Endothelial cell of umbilical vein (primary cell): ENCODE data around the gene CMSS1.

Source experiments
- EZH2 ChIP-seq: IDR thresholded peaks from 2 replicates; pipeline ENCODE4 v1.6.1; 2012; ENCODE audit warnings: borderline replicate concordance, low read depth, mild to moderate bottlenecking, moderate library complexity, low read length, inconsistent platforms; ENCODE audit not compliant: severe bottlenecking
- FOS ChIP-seq: IDR thresholded peaks from 2 replicates; pipeline ENCODE4 v1.6.1; 2011; ENCODE audit warnings: mild to moderate bottlenecking, low read length, moderate library complexity, borderline replicate concordance; ENCODE audit not compliant: insufficient read depth
- JUN ChIP-seq: IDR thresholded peaks from 2 replicates; pipeline ENCODE4 v1.6.1; 2011; ENCODE audit warnings: borderline replicate concordance, low read depth; ENCODE audit not compliant: insufficient read length, insufficient read depth
- POLR2A ChIP-seq: IDR thresholded peaks from 2 replicates; pipeline ENCODE4 v1.6.1; 2012; ENCODE audit warnings: low read depth, mild to moderate bottlenecking, control low read depth, low read length
- TF ChIP-seq, protein P1 (sequence below), 2 donors: IDR thresholded peaks; 1 replicate in 1 of 2; 2 replicates in 1 of 2; pipeline ENCODE4 v1.5.1; 2011; ENCODE audit warnings: low read length in 2 of 2, mild to moderate bottlenecking in 2 of 2, moderate library complexity in 2 of 2, control low read depth in 1 of 2, inconsistent platforms in 1 of 2, low read depth in 1 of 2; ENCODE audit not compliant: insufficient read depth in 1 of 2; ENCODE audit errors: extremely low read depth in 1 of 2
- TF ChIP-seq, protein P2 (sequence below): IDR thresholded peaks from 2 replicates; pipeline ENCODE4 v1.6.1; 2011; ENCODE audit not compliant: insufficient read depth, insufficient read length

DNA sequence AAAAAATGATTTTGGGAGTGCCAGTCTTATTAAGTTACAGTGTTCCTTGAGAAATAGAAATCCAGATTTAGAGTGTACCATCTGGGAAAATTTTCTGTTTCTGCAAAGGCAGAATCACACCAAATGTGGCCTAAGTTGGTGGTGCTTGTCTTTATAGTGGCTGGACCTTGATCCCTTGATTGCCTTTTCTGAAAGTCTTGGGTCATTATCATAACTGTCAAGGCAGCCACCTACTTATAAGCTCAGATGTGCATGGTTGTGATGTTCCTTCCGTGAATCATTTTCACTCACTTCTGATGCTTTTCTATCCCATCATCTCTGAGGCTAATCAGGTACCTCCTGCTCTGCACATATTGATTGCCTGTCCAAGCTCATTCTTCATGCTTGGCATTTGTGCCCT is 20.1 kb downstream of the CMSS1 start:
- TF ChIP-seq, protein P1, sequence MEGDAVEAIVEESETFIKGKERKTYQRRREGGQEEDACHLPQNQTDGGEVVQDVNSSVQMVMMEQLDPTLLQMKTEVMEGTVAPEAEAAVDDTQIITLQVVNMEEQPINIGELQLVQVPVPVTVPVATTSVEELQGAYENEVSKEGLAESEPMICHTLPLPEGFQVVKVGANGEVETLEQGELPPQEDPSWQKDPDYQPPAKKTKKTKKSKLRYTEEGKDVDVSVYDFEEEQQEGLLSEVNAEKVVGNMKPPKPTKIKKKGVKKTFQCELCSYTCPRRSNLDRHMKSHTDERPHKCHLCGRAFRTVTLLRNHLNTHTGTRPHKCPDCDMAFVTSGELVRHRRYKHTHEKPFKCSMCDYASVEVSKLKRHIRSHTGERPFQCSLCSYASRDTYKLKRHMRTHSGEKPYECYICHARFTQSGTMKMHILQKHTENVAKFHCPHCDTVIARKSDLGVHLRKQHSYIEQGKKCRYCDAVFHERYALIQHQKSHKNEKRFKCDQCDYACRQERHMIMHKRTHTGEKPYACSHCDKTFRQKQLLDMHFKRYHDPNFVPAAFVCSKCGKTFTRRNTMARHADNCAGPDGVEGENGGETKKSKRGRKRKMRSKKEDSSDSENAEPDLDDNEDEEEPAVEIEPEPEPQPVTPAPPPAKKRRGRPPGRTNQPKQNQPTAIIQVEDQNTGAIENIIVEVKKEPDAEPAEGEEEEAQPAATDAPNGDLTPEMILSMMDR (IDR thresholded peaks at IDR 0.05; ENCODE audit: extremely low read depth in 1 of 2, insufficient read depth in 1 of 2, low read depth in 1 of 2, low read length in 2 of 2), result no peak
- TF ChIP-seq, protein P2, sequence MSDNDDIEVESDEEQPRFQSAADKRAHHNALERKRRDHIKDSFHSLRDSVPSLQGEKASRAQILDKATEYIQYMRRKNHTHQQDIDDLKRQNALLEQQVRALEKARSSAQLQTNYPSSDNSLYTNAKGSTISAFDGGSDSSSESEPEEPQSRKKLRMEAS, result no peak
- TF ChIP-seq POLR2A (no peak), FOS (no peak), EZH2 (no peak), JUN (no peak)
